HEK293T (cell line): Measurements from ENCODE around the gene MAT1A.

ENCODE experiments used
- ARNT ChIP-seq: fragments of 450-650 bp; IDR thresholded peaks from 2 replicates; pipeline ENCODE4 v1.6.1; 2017; ENCODE audit warnings: mild to moderate bottlenecking
- BHLHE40 ChIP-seq: fragments of 450-650 bp; IDR thresholded peaks from 2 replicates; pipeline ENCODE4 v1.6.1; 2016; ENCODE audit warnings: mild to moderate bottlenecking, moderate library complexity, borderline replicate concordance
- ELF4 ChIP-seq: fragments of 450-650 bp; IDR thresholded peaks from 2 replicates; pipeline ENCODE4 v1.6.1; 2017; ENCODE audit warnings: antibody characterized with exemption
- FOXA1 ChIP-seq: fragments of 450-650 bp; IDR thresholded peaks from 2 replicates; pipeline ENCODE4 v1.6.1; 2016; ENCODE audit warnings: mild to moderate bottlenecking
- FOXK2 ChIP-seq: fragments of 450-650 bp; IDR thresholded peaks from 2 replicates; pipeline ENCODE4 v1.6.1; 2016; ENCODE audit warnings: mild to moderate bottlenecking
- FOXM1 ChIP-seq: fragments of 450-650 bp; IDR thresholded peaks from 2 replicates; pipeline ENCODE4 v1.6.1; 2017; ENCODE audit warnings: mild to moderate bottlenecking, borderline replicate concordance
- HDGF ChIP-seq: fragments of 450-650 bp; IDR thresholded peaks from 2 replicates; pipeline ENCODE4 v1.6.1; 2017; ENCODE audit warnings: antibody characterized with exemption, borderline replicate concordance
- L3MBTL2 ChIP-seq: fragments of 450-650 bp; conservative IDR thresholded peaks from 2 replicates; pipeline ENCODE4 v1.6.1; 2016; ENCODE audit warnings: mild to moderate bottlenecking
- LEF1 ChIP-seq: fragments of 450-650 bp; IDR thresholded peaks from 2 replicates; pipeline ENCODE4 v1.6.1; 2017; ENCODE audit warnings: mild to moderate bottlenecking, borderline replicate concordance
- NFRKB ChIP-seq: fragments of 450-650 bp; IDR thresholded peaks from 2 replicates; pipeline ENCODE4 v1.6.1; 2016; ENCODE audit warnings: mild to moderate bottlenecking, moderate library complexity
- SP1 ChIP-seq: fragments of 450-650 bp; IDR thresholded peaks from 2 replicates; pipeline ENCODE4 v1.6.1; 2017
- SUZ12 ChIP-seq: fragments of 450-650 bp; IDR thresholded peaks from 2 replicates; pipeline ENCODE4 v1.6.1; 2016; ENCODE audit warnings: mild to moderate bottlenecking
- ZNF384 ChIP-seq: fragments of 450-650 bp; IDR thresholded peaks from 2 replicates; pipeline ENCODE4 v1.6.1; 2016
- TF ChIP-seq, protein P1 (sequence below): fragments of 450-650 bp; IDR thresholded peaks from 2 replicates; pipeline ENCODE4 v1.6.1; 2016

DNA sequence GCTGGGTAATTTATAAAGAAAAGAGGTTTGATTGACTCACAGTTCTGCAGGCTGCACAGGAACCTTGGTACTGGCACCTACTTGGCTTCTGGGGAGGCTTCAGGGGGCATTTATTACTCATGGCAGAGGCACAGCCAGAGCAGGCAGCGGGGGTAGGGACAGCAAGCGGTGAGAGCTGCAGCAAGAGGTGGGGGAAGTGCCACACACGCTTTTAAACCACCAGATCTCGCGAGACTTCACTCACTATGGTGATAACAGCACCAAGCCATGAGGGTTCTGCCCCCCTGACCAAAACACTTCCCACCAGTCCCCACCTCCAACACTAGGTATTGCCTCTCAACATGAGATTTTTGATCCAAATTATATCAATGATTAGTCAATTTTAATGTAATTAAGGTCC, 24.1 kb upstream of the MAT1A start:
- TF ChIP-seq SUZ12 = no peak
- TF ChIP-seq, protein P1, sequence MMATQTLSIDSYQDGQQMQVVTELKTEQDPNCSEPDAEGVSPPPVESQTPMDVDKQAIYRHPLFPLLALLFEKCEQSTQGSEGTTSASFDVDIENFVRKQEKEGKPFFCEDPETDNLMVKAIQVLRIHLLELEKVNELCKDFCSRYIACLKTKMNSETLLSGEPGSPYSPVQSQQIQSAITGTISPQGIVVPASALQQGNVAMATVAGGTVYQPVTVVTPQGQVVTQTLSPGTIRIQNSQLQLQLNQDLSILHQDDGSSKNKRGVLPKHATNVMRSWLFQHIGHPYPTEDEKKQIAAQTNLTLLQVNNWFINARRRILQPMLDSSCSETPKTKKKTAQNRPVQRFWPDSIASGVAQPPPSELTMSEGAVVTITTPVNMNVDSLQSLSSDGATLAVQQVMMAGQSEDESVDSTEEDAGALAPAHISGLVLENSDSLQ = no peak
- no peak for TF ChIP-seq SP1
- TF ChIP-seq ARNT = no peak
- no peak for TF ChIP-seq FOXK2
- TF ChIP-seq ZNF384 = no peak
- TF ChIP-seq NFRKB = no peak
- TF ChIP-seq BHLHE40 = no peak
- TF ChIP-seq ELF4 = no peak
- no peak for TF ChIP-seq L3MBTL2
- no peak for TF ChIP-seq FOXA1
- no peak for TF ChIP-seq LEF1
- TF ChIP-seq FOXM1 = no peak
- TF ChIP-seq HDGF = no peak
